ENCODE results near the gene CD300A. TPM values are rescaled to one million over a fixed set of nuclear protein-coding genes. Genes with fewer than 3 reads are reported as not detected.

CD300A gene
- total RNA-seq, 1 donor from 2014 or later = not detected

DNA sequence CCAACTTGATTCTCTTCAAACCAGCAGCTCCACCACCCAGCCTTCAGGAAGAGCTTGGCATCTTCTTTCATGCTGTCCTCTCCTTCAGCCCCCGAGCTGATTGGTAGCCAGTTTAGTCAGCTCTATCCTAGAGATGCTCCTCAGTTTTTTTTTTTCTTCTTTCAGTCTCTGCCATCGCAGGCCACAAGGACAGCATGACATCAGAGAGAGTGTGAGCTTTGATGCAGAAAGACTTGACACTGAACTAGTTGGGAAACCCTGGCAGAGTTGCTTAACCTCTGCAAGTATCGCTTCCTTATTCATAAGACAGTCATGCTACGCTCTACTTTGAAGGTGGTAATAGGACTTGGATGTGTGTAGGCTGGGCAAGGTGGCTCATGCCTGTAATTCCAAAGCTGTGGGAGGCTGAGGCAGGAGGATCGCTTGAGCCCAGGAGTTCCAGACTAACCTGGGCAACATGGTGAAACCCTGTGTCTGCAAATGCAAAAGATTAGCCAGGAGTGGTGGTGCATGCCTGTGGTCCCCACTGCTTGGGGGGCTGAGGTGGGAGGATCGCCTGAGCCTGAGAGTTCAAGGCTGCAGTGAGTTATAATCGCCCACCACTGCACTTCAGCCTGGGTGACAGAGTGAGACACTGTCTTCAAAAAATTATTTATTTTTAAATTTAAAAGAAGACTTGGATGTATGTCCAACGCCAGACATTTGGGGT lies 62.2 kb downstream of the CD300A start:
- no peaks in the 10 kb centered on the region for H3K9me3 Mint-ChIP-seq (ENCODE audit: unreplicated experiment)
- DNase-seq (ENCODE audit: low spot score) = no peak
- H3K4me1 Mint-ChIP-seq (ENCODE audit: unreplicated experiment) = no peaks in the 10 kb centered on the region
- H3K36me3 Mint-ChIP-seq (ENCODE audit: low read depth, unreplicated experiment) = peaks cover 5% of the 10 kb centered on the region
- no peak for TF ChIP-seq CTCF (IDR thresholded peaks at IDR 0.05; ENCODE audit: unreplicated experiment)
- no peak overlapping the region for H3K4me3 Mint-ChIP-seq (ENCODE audit: unreplicated experiment)
- peaks cover 6% of the 10 kb centered on the region for H3K27me3 Mint-ChIP-seq (ENCODE audit: unreplicated experiment)
- H3K27ac Mint-ChIP-seq (ENCODE audit: unreplicated experiment) = no peak overlapping the region

- Mint-ChIP-seq H3K4me1 (ENCODE audit: unreplicated experiment) (no peaks in the 10 kb centered on the region), H3K36me3 (ENCODE audit: low read depth, unreplicated experiment) (peaks cover 5% of the 10 kb centered on the region), H3K27me3 (ENCODE audit: unreplicated experiment) (peaks cover 6% of the 10 kb centered on the region), H3K9me3 (ENCODE audit: unreplicated experiment) (no peaks in the 10 kb centered on the region), H3K27ac (ENCODE audit: unreplicated experiment) (no peak overlapping the region), H3K4me3 (ENCODE audit: unreplicated experiment) (no peak overlapping the region)
- no peak for TF ChIP-seq CTCF (IDR thresholded peaks at IDR 0.05; ENCODE audit: unreplicated experiment)
- peak; percentile 1 for DNase-seq (ENCODE audit: low spot score)
These were observed 62.8 kb downstream of the CD300A start for GRCh38 chr17:74529243-74529642.

- H3K27ac Mint-ChIP-seq (ENCODE audit: unreplicated experiment) = no peak overlapping the region
- peaks cover 2% of the 10 kb centered on the region for H3K27me3 Mint-ChIP-seq (ENCODE audit: unreplicated experiment)
- H3K9me3 Mint-ChIP-seq (ENCODE audit: unreplicated experiment) = no peaks in the 10 kb centered on the region
- TF ChIP-seq CTCF (IDR thresholded peaks at IDR 0.05; ENCODE audit: unreplicated experiment) = no peak
- peaks cover under 1% of the 10 kb centered on the region for H3K36me3 Mint-ChIP-seq (ENCODE audit: low read depth, unreplicated experiment)
- no peak for DNase-seq (ENCODE audit: low spot score)
- no peaks in the 10 kb centered on the region for H3K4me1 Mint-ChIP-seq (ENCODE audit: unreplicated experiment)
- no peak overlapping the region for H3K4me3 Mint-ChIP-seq (ENCODE audit: unreplicated experiment)
These were observed 64.4 kb downstream of the CD300A start for GRCh38 chr17:74530831-74531150.

GRCh38 chr17:74531231-74531761 lies 64.9 kb downstream of the CD300A start, which contains the start of gene CD300LB:
Gene CD300LB (minus strand): TSS chr17:74531475. CDS start chr17:74531350, 125 bp downstream.
- Mint-ChIP-seq H3K36me3 (ENCODE audit: low read depth, unreplicated experiment) (no peaks in the 10 kb centered on the region), H3K4me3 (ENCODE audit: unreplicated experiment) (no peak within 1 kb of the TSS), H3K4me1 (ENCODE audit: unreplicated experiment) (no peaks in the 10 kb centered on the region), H3K27ac (ENCODE audit: unreplicated experiment) (no peak within 1 kb of the TSS), H3K9me3 (ENCODE audit: unreplicated experiment) (no peaks in the 10 kb centered on the region), H3K27me3 (ENCODE audit: unreplicated experiment) (peaks cover 2% of the 10 kb centered on the region)
- peak; percentile 1 for DNase-seq (ENCODE audit: low spot score)
- no peak for TF ChIP-seq CTCF (IDR thresholded peaks at IDR 0.05; ENCODE audit: unreplicated experiment)

DNA sequence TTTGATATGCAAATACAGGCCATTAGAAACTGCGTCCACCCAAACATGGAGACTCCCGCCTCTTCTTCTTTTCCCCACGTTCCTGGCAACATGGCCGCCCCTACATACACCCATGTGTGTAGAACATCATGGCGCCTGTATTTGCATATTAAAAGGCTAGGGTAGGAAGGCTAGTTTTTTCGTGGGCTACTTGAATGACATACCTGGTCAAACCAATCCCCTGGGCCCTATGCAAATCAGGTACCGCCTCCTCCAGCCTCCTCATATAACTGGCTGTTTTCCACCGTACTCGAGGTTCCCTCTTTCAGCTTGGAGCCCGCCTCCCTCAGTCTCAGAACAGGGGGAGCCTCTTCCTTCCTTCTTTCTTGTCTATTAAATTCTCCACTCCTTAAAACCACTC lies 65.7 kb downstream of the CD300A start:
- no peak overlapping the region for H3K4me3 Mint-ChIP-seq (ENCODE audit: unreplicated experiment)
- no peaks in the 10 kb centered on the region for H3K9me3 Mint-ChIP-seq (ENCODE audit: unreplicated experiment)
- H3K4me1 Mint-ChIP-seq (ENCODE audit: unreplicated experiment) = no peaks in the 10 kb centered on the region
- no peaks in the 10 kb centered on the region for H3K36me3 Mint-ChIP-seq (ENCODE audit: low read depth, unreplicated experiment)
- H3K27ac Mint-ChIP-seq (ENCODE audit: unreplicated experiment) = no peak overlapping the region
- peaks cover 2% of the 10 kb centered on the region for H3K27me3 Mint-ChIP-seq (ENCODE audit: unreplicated experiment)
- TF ChIP-seq CTCF (IDR thresholded peaks at IDR 0.05; ENCODE audit: unreplicated experiment) = no peak
- DNase-seq (ENCODE audit: low spot score) = no peak
